ENCODE data around the gene GRIPAP1. TPM values are rescaled to one million over a fixed set of nuclear protein-coding genes. Genes with fewer than 3 reads are reported as not detected.

The GRIPAP1 gene
- polyA plus RNA-seq, 1 donor: 51.4 TPM

DNA sequence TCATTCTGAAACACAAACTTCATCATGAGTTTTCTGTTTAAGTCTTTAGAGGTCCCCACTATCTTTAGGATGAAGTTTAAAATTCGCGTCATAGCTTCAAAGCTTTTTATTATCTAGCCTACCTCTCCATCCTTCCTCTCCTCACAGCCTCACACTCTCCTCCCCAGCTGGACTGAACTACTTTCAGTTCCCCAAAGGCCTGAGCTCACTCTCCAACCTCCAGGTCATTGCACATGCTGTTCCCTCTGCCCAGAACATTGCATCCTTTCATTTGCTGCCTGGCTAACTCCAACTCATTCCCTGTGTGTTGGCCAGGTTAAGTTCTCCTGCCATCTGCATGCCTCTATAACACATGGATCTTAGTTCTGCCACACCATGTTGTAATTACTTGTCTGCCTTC lies 41.8 kb downstream of the GRIPAP1 start:
- DNase-seq: no peak
- no CpG with 5 or more reads among the region's 2 CpGs for WGBS (ENCODE audit: insufficient coverage, low lambda C conversion rate)
- H3K4me3 ChIP-seq (ENCODE audit: low read length): no peak overlapping the region
- H3K27ac ChIP-seq (ENCODE audit: low read length): no peak overlapping the region
- no peaks in the 10 kb centered on the region for H3K27me3 ChIP-seq (ENCODE audit: control insufficient read depth, insufficient read depth, low read length)
- peaks cover 8% of the 10 kb centered on the region for H3K36me3 ChIP-seq (ENCODE audit: control insufficient read depth, insufficient read depth, low read length)
- H3K4me1 ChIP-seq (ENCODE audit: control insufficient read depth, insufficient read depth, low read length): peaks cover 28% of the 10 kb centered on the region
- no peaks in the 10 kb centered on the region for H3K9me3 ChIP-seq (ENCODE audit: control insufficient read depth, low read depth, low read length)

DNA sequence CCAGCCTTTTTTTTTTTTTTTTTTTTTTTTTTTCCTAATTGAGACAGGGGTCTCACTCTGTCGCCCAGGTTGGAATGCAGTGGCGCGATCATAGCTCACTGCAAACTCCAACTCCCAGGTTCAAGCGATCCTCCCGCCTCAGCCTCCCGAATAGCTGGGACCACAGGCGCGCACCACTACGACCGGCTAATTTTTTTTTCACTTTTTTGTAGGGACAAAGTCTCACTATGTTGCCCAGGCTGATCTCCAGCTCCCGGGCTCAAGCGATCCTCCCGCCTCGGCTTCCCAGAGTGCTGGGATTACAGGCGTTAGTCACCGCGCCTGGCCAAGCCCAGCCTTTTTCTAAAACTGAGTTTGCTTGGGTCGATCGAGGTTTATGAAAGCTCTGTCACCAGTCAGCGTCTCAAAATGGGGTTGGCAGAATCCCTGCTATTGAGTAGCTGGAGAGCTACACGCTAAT lies 43.4 kb downstream of the GRIPAP1 start:
- WGBS (ENCODE audit: insufficient coverage, low lambda C conversion rate): no CpG with 5 or more reads among the region's 21 CpGs
- no peaks in the 10 kb centered on the region for H3K27me3 ChIP-seq (ENCODE audit: control insufficient read depth, insufficient read depth, low read length)

DNA sequence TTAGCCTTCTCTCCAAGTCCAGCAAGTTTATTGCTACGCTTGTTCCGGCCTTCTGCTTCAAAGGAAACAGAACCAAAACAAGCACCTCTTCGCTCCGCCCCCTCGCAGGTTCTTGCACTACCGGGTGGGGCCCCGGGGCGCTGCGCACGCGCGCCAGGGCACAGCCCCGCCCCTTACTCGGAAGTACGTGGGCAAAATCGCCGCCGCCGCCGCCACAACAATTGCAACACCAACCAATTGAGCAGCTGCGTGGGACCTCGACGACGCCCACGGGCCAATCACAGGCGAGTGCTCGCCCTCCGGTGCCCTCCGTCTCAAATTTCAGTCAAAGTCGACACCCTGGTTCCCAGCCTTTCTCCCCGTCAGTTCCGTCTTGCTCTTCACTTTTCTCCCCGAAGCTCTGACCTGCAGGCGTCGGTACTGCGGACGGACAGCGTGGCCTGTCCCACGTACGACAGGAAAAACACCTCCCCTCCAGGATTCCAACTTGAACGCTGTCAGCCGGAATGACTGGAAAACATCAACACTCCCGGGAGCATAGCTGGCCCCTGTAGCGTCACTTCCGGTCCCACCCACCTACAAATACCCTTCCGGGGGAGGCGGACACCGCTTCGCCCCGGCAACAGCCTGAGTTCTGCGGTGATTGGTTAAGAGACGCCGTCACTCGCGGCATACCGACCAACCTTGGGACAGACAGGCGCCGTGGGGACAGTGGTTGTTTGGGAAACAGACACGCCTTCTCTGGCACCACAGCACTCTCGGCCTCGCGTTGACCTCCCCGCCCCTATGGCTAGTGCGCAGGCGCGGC lies 44.0 kb downstream of the GRIPAP1 start:
- Histone ChIP-seq H3K27me3 (ENCODE audit: control insufficient read depth, insufficient read depth, low read length) (no peaks in the 10 kb centered on the region), H3K27ac (ENCODE audit: low read length) (peak overlapping the region; percentile 100), H3K4me1 (ENCODE audit: control insufficient read depth, insufficient read depth, low read length) (peaks cover 28% of the 10 kb centered on the region), H3K36me3 (ENCODE audit: control insufficient read depth, insufficient read depth, low read length) (peaks cover 13% of the 10 kb centered on the region), H3K9me3 (ENCODE audit: control insufficient read depth, low read depth, low read length) (no peaks in the 10 kb centered on the region), H3K4me3 (ENCODE audit: low read length) (peak overlapping the region; percentile 70)
- DNase-seq: peak; percentile 97 to 98
- no CpG with 5 or more reads among the region's 66 CpGs for WGBS (ENCODE audit: insufficient coverage, low lambda C conversion rate)

More for the DNA sequence above, 43.4 kb downstream of the GRIPAP1 start:
- peak in 1 of 2 donors; percentile 30 for DNase-seq
- Histone ChIP-seq H3K9me3 (ENCODE audit: control insufficient read depth, low read depth, low read length) (no peaks in the 10 kb centered on the region), H3K36me3 (ENCODE audit: control insufficient read depth, insufficient read depth, low read length) (peaks cover 13% of the 10 kb centered on the region), H3K4me3 (ENCODE audit: low read length) (peak overlapping the region; percentile 70), H3K4me1 (ENCODE audit: control insufficient read depth, insufficient read depth, low read length) (peaks cover 28% of the 10 kb centered on the region), H3K27ac (ENCODE audit: low read length) (peak overlapping the region; percentile 100)

DNA sequence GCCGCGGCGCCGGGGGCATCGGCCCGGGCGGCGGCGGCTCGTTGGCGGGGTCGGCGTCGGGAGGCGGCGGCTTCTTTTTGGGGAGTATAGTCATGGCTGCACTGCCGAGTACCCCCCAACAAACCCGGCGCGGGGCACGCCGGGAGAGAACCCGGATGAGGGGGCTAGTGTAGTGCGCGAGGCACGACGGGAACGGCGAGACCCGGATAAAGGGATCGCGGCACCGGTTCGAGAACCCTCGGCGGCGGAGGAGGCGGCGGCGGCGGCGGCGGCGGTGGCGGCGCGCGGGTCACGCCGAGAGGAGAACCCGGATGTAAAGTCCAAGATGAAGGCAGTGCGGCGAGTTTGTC lies 44.6 kb downstream of the GRIPAP1 start, which contains the start of gene OTUD5:
Gene OTUD5, minus strand, starts transcription at position 131 of the 350 bp plus-strand sequence. Its CDS starts 37 bp downstream, at position 94.
- H3K27me3 ChIP-seq (ENCODE audit: control insufficient read depth, insufficient read depth, low read length): no peaks in the 10 kb centered on the region
- no peaks in the 10 kb centered on the region for H3K9me3 ChIP-seq (ENCODE audit: control insufficient read depth, low read depth, low read length)
- DNase-seq: peak in 1 of 2 donors; percentile 43
- peaks cover 27% of the 10 kb centered on the region for H3K4me1 ChIP-seq (ENCODE audit: control insufficient read depth, insufficient read depth, low read length)
- peak within 1 kb of the TSS; percentile 100 for H3K27ac ChIP-seq (ENCODE audit: low read length)
- H3K4me3 ChIP-seq (ENCODE audit: low read length): peak within 1 kb of the TSS; percentile 70
- no CpG with 5 or more reads among the region's 53 CpGs for WGBS (ENCODE audit: insufficient coverage, low lambda C conversion rate)
- peaks cover 18% of the 10 kb centered on the region for H3K36me3 ChIP-seq (ENCODE audit: control insufficient read depth, insufficient read depth, low read length)

DNA sequence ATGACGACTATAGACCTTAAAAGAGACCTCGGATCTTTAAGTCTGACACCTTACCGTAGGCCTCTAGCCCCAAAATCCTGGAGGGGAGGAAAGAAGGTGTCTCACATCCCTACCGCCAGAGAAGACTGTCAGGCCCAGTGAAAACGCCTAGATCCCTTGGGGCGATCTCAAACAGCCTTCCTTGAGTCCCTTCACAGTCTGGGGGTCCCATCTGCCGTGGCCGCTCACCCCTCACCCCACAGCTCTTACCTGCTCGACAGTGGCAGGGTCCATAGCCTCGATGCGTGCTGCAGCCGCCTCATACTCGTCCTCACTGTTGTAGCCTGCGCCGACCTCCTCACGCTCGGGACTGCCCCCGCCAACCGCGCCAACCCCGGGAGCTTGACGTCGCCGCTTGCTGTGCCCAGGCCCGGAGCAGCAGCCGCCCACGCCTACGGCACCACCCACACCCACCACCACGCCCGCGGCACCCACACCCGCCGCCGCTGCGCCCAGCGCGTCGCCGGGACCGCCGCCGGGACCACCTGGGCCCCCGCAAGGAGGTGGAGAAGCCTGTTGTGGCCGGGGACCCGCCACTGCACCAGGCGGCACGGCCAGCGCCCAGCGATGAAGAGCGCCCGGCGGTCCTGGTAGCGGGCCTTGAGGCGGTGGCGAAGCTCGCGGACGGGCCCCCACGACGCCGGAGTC lies 45.2 kb downstream of the GRIPAP1 start:
- H3K27ac ChIP-seq (ENCODE audit: low read length): no peak overlapping the region
- H3K4me3 ChIP-seq (ENCODE audit: low read length): peak overlapping the region; percentile 70
- no peaks in the 10 kb centered on the region for H3K27me3 ChIP-seq (ENCODE audit: control insufficient read depth, insufficient read depth, low read length)
- no peak for DNase-seq
- peaks cover 18% of the 10 kb centered on the region for H3K36me3 ChIP-seq (ENCODE audit: control insufficient read depth, insufficient read depth, low read length)
- no peaks in the 10 kb centered on the region for H3K9me3 ChIP-seq (ENCODE audit: control insufficient read depth, low read depth, low read length)
- peaks cover 21% of the 10 kb centered on the region for H3K4me1 ChIP-seq (ENCODE audit: control insufficient read depth, insufficient read depth, low read length)
- no CpG with 5 or more reads among the region's 61 CpGs for WGBS (ENCODE audit: insufficient coverage, low lambda C conversion rate)

DNA sequence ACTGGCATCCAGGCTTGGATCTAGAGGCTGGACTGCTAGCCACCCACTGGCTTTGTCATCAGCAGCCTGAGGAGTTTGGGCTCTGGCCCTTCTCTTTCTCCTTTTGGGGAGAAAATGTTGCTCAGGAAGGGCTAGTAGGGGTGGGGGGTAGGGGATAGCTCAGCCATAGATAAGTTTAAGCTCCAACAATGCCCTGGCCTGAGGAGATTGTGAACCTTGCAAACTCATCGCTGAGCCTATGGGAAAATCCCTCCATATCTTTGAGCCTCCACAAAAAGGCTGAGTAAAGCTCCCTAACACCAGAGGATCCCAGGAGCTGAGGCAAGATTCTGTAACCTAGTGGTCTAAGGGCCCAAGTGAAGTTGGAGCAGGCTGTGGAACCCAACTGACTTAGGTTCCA lies 53.5 kb downstream of the GRIPAP1 start:
- Histone ChIP-seq H3K4me3 (ENCODE audit: low read length) (no peak overlapping the region), H3K27me3 (ENCODE audit: control insufficient read depth, insufficient read depth, low read length) (no peaks in the 10 kb centered on the region), H3K9me3 (ENCODE audit: control insufficient read depth, low read depth, low read length) (no peaks in the 10 kb centered on the region), H3K4me1 (ENCODE audit: control insufficient read depth, insufficient read depth, low read length) (no peaks in the 10 kb centered on the region), H3K27ac (ENCODE audit: low read length) (no peak overlapping the region), H3K36me3 (ENCODE audit: control insufficient read depth, insufficient read depth, low read length) (peaks cover 15% of the 10 kb centered on the region)
- no CpG with 5 or more reads among the region's 1 CpG for WGBS (ENCODE audit: insufficient coverage, low lambda C conversion rate)
- DNase-seq: no peak

DNA sequence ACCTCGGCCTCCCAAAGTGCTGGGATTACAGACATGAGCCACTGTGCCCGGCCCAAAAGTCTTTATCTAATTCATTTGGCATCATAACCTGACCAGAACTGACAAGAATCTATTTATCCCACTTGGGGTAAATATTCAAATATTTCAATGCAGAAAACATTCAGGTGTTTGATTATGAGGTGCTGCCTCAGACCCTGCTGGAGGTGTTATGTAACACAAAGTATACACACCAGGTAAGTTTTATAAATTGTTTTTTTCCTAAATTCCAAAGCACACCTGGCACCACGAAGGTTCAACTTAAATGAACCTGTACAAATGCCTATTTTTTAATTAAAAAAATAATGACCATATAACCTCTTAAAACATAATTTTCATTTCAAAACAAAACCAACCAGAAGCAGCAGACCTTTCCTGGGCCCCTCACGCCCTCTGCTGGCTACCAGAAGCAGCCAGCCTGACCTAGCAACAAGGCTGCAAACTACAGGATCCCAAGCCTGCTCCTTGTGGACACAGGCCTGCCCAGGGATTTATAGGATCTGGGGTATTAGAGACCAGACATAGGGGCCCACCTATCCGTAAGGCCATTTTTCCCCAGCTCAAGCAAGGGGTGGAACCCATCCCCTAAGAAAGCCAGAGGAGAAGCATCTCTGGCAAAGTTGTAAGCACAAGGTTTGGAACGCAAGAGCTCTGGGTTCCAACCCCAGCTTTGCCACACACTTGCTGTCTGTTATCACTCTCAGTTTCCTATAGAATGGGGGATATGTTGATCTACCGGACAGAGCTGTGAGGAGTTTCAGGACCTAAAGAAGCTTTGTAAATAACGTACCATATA lies 56.3 kb downstream of the GRIPAP1 start:
- Histone ChIP-seq H3K9me3 (ENCODE audit: control insufficient read depth, low read depth, low read length) (no peaks in the 10 kb centered on the region), H3K4me3 (ENCODE audit: low read length) (no peak overlapping the region), H3K36me3 (ENCODE audit: control insufficient read depth, insufficient read depth, low read length) (peaks cover 17% of the 10 kb centered on the region), H3K27ac (ENCODE audit: low read length) (no peak overlapping the region), H3K27me3 (ENCODE audit: control insufficient read depth, insufficient read depth, low read length) (no peaks in the 10 kb centered on the region), H3K4me1 (ENCODE audit: control insufficient read depth, insufficient read depth, low read length) (peaks cover 17% of the 10 kb centered on the region)
- no CpG with 5 or more reads among the region's 8 CpGs for WGBS (ENCODE audit: insufficient coverage, low lambda C conversion rate)
- peak in 1 of 2 donors; percentile 24 for DNase-seq

DNA sequence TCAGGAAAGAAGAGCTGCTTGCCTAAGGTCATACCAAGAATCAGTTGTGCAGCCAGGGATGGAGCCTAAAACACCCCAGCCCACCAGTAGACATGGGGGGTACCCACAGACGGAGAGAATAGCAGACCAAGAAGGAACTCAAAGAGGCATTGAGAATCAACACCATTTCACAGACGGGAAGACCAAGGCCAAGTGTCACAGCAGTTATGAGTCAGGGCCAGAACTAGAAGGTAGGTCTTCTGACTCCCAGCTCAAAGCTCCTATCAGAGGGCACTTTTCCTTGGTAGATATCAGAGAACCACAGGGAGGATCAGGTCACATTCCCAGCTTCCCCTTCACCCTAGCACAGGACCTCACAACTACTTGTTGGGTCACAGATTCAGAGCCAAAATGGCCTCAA lies 59.2 kb downstream of the GRIPAP1 start:
- Histone ChIP-seq H3K9me3 (ENCODE audit: control insufficient read depth, low read depth, low read length) (no peaks in the 10 kb centered on the region), H3K27me3 (ENCODE audit: control insufficient read depth, insufficient read depth, low read length) (no peaks in the 10 kb centered on the region), H3K4me1 (ENCODE audit: control insufficient read depth, insufficient read depth, low read length) (peaks cover 39% of the 10 kb centered on the region), H3K36me3 (ENCODE audit: control insufficient read depth, insufficient read depth, low read length) (peaks cover 20% of the 10 kb centered on the region), H3K4me3 (ENCODE audit: low read length) (no peak overlapping the region), H3K27ac (ENCODE audit: low read length) (peak overlapping the region; percentile 84)
- DNase-seq: no peak
- WGBS (ENCODE audit: insufficient coverage, low lambda C conversion rate): no CpG with 5 or more reads among the region's 2 CpGs

DNA sequence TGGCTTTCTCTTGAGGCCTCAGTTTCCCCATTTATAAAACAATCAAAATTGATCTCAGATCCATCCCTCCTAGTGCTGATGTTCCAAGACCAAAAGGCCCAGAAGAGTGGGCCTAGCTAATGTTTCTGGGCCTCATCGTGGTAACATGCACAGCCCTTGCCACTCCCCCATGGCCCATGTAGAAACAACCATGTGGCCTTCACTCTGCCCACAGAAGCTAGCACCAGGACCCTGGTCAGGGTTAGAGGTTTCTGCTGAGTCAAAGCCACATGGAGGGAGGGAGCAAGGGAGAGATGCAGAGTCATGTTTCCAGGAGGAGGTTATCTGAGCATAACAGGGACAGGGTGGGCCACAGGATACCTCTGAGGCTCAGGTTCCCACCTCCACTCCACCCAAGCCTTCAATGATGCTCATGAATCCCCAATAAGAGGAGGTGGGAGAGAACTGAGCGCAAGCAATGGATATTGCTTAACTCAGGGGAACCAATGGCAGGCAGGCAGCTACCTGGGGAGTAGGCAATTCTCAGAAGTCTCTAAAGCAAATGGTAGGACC lies 61.6 kb downstream of the GRIPAP1 start:
- WGBS (ENCODE audit: insufficient coverage, low lambda C conversion rate): no CpG with 5 or more reads among the region's 2 CpGs
- Histone ChIP-seq H3K36me3 (ENCODE audit: control insufficient read depth, insufficient read depth, low read length) (peaks cover 20% of the 10 kb centered on the region), H3K27ac (ENCODE audit: low read length) (peak overlapping the region; percentile 35)

More for the DNA sequence above, 61.6 kb downstream of the GRIPAP1 start:
- Histone ChIP-seq H3K27me3 (ENCODE audit: control insufficient read depth, insufficient read depth, low read length) (no peaks in the 10 kb centered on the region), H3K4me3 (ENCODE audit: low read length) (no peak overlapping the region), H3K9me3 (ENCODE audit: control insufficient read depth, low read depth, low read length) (no peaks in the 10 kb centered on the region), H3K4me1 (ENCODE audit: control insufficient read depth, insufficient read depth, low read length) (peaks cover 57% of the 10 kb centered on the region)
- no peak for DNase-seq

Data from large intestine (tissue), 3 donors.